ENCODE data around the gene SMIM22. TPM values are rescaled to one million over a fixed set of nuclear protein-coding genes. Genes with fewer than 3 reads are reported as not detected.
"Not testable (repeated sequence)": the region's sequence is repeated elsewhere in the genome, so short reads cannot be mapped to it uniquely, and the experiment has no call there.

The SMIM22 gene
- total RNA-seq, 1 donor from 2014 or later: not detected

GRCh38 chr16:4780235-4780634 lies 14.9 kb upstream of the SMIM22 start:
- Histone ChIP-seq H3K4me3 (no peak overlapping the region), H3K36me3 (no peaks in the 10 kb centered on the region), H3K27me3 (ENCODE audit: low read depth) (no peaks in the 10 kb centered on the region), H3K9me3 (replicated peaks) (no peaks in the 10 kb centered on the region), H3K27ac (replicated peaks) (no peak overlapping the region), H3K4me1 (no peaks in the 10 kb centered on the region)
- no peak for TF ChIP-seq CTCF (IDR thresholded peaks at IDR 0.05; ENCODE audit: borderline replicate concordance)
- intact Hi-C loops (cut with micrococcal nuclease): no loop called here
- no peak for DNase-seq

- no peak overlapping the region for H3K27ac ChIP-seq (replicated peaks)
- intact Hi-C loops (cut with micrococcal nuclease): no loop called here
Observed at GRCh38 chr16:4783251-4783950, 11.8 kb upstream of the SMIM22 start.

GRCh38 chr16:4783951-4784336 lies 11.2 kb upstream of the SMIM22 start:
- no peaks in the 10 kb centered on the region for H3K36me3 ChIP-seq
- TF ChIP-seq CTCF (IDR thresholded peaks at IDR 0.05; ENCODE audit: borderline replicate concordance): no peak

More at GRCh38 chr16:4783251-4783950, 11.8 kb upstream of the SMIM22 start:
- no peak for TF ChIP-seq CTCF (IDR thresholded peaks at IDR 0.05; ENCODE audit: borderline replicate concordance)
- Histone ChIP-seq H3K36me3 (no peaks in the 10 kb centered on the region), H3K27me3 (ENCODE audit: low read depth) (no peaks in the 10 kb centered on the region), H3K4me3 (no peak overlapping the region), H3K9me3 (replicated peaks) (no peaks in the 10 kb centered on the region), H3K4me1 (no peaks in the 10 kb centered on the region)
- DNase-seq: no peak

GRCh38 chr16:4784444-4784987 lies 10.7 kb upstream of the SMIM22 start:
- H3K27ac ChIP-seq (replicated peaks); H3K27me3 ChIP-seq (ENCODE audit: low read depth); H3K36me3 ChIP-seq; H3K4me3 ChIP-seq; H3K4me1 ChIP-seq; DNase-seq; intact Hi-C loops (cut with micrococcal nuclease); H3K9me3 ChIP-seq (replicated peaks): not testable (repeated sequence)

More at GRCh38 chr16:4783951-4784336, 11.2 kb upstream of the SMIM22 start:
- no peak for DNase-seq
- H3K4me1 ChIP-seq: no peaks in the 10 kb centered on the region
- H3K4me3 ChIP-seq: no peak overlapping the region
- no peaks in the 10 kb centered on the region for H3K27me3 ChIP-seq (ENCODE audit: low read depth)
- H3K9me3 ChIP-seq (replicated peaks): no peaks in the 10 kb centered on the region
- no peak overlapping the region for H3K27ac ChIP-seq (replicated peaks)
- intact Hi-C loops (cut with micrococcal nuclease): no loop called here

GRCh38 chr16:4785758-4786433 lies 9.3 kb upstream of the SMIM22 start:
- H3K9me3 ChIP-seq (replicated peaks): no peaks in the 10 kb centered on the region
- H3K36me3 ChIP-seq: no peaks in the 10 kb centered on the region
- no peak overlapping the region for H3K4me3 ChIP-seq
- no peak for TF ChIP-seq CTCF (IDR thresholded peaks at IDR 0.05; ENCODE audit: borderline replicate concordance)
- no peak for DNase-seq
- no peak overlapping the region for H3K27ac ChIP-seq (replicated peaks)
- intact Hi-C loops (cut with micrococcal nuclease): no loop called here
- H3K4me1 ChIP-seq: no peaks in the 10 kb centered on the region
- H3K27me3 ChIP-seq (ENCODE audit: low read depth): no peaks in the 10 kb centered on the region

GRCh38 chr16:4787068-4787467 lies 8.1 kb upstream of the SMIM22 start:
- H3K36me3 ChIP-seq: no peaks in the 10 kb centered on the region
- no peaks in the 10 kb centered on the region for H3K4me1 ChIP-seq
- no peaks in the 10 kb centered on the region for H3K27me3 ChIP-seq (ENCODE audit: low read depth)
- DNase-seq: no peak
- no peak for TF ChIP-seq CTCF (IDR thresholded peaks at IDR 0.05; ENCODE audit: borderline replicate concordance)
- intact Hi-C loops (cut with micrococcal nuclease): no loop called here
- H3K4me3 ChIP-seq: no peak overlapping the region
- no peaks in the 10 kb centered on the region for H3K9me3 ChIP-seq (replicated peaks)
- H3K27ac ChIP-seq (replicated peaks): no peak overlapping the region

All from left ventricle myocardium inferior (tissue), 1 donor.